HepG2 (cell line): ENCODE results near the gene ZFPM1. TPM values are rescaled to one million over a fixed set of nuclear protein-coding genes. Genes with fewer than 3 reads are reported as not detected.

Source experiments
- ATAC-seq: fragments of 200-7000 bp; cut with Tn5 transposase; 3 replicates; pipeline ENCODE4 v1.9.1; 2020; ENCODE audit warnings: mild to moderate bottlenecking, moderate library complexity
- BruUV-seq: library from RNA; stranded (reverse); fragments of 400-500 nt; replicated peaks from 2 replicates; lab custom pipeline; 2021; lab: Mats Ljungman, UMichigan
- CTCF ChIA-PET: fragments of 300-600 bp; formaldehyde crosslinking; extraction: SDS; loops from one replicate; lab custom pipeline; 2021; ENCODE audit warnings: low total read pairs, inconsistent platforms, low intra/inter-chr PET ratio; lab: Yijun Ruan, JAX
- POLR2A ChIA-PET: fragments of 350-600 bp; sonication (Branson Sonifier 250); formaldehyde crosslinking; loops from one replicate; lab custom pipeline; 2020; ENCODE audit warnings: antibody characterized with exemption, inconsistent platforms; lab: Yijun Ruan, JAX
- DNase-seq: peaks from one replicate; pipeline ENCODE4 v3.0.0-alpha.2; 2015; ENCODE audit warnings: low spot score
- FAIRE-seq: peaks from 3 replicates; lab custom pipeline; 2011; peaks lifted over from hg19 to GRCh38; lab: Jason Lieb, UNC
- H2AFZ ChIP-seq: one replicate; pipeline ENCODE4 v1.6.1; 2011; ENCODE audit warnings: low read length, inconsistent platforms
- H3K27ac ChIP-seq: fragments of 300-600 bp; 3 replicates; pipeline ENCODE4 v1.8.0; 2011; ENCODE audit warnings: mixed run types, mild to moderate bottlenecking, mixed read lengths, low read length, inconsistent platforms; ENCODE audit not compliant: insufficient read depth; ENCODE audit errors: extremely low read length
- H3K27me3 ChIP-seq, 2 experiments: fragments of 200-600 bp in 1 of 2; 2 replicates in 1 of 2; 3 replicates in 1 of 2; pipeline versions ENCODE4 v1.6.0 to v1.8.0; 2011; ENCODE audit warnings: low read length in 2 of 2, mild to moderate bottlenecking in 2 of 2, moderate library complexity in 2 of 2, inconsistent platforms in 1 of 2; ENCODE audit not compliant: insufficient read depth in 2 of 2, control insufficient read depth in 1 of 2
- H3K36me3 ChIP-seq, 2 experiments: fragments of 200-600 bp in 1 of 2; replicated peaks in 1 of 2; 2 replicates in 1 of 2; 3 replicates in 1 of 2; pipeline versions ENCODE4 v1.5.1 to v1.8.0; 2011; ENCODE audit warnings: low read length in 2 of 2, inconsistent platforms in 1 of 2; ENCODE audit not compliant: insufficient read depth in 2 of 2, control insufficient read depth in 1 of 2
- H3K4me1 ChIP-seq: 2 replicates; pipeline ENCODE4 v1.5.1; 2012; ENCODE audit warnings: low read length, inconsistent platforms; ENCODE audit not compliant: insufficient read depth
- H3K4me2 ChIP-seq: 2 replicates; pipeline ENCODE4 v1.6.0; 2011; ENCODE audit warnings: low read depth, low read length, inconsistent platforms
- H3K4me3 ChIP-seq, 3 experiments: fragments of 200-600 bp in 1 of 3; sonication (generic), shearing (Covaris generic) in 1 of 3; replicated peaks in 1 of 3; 2 replicates each; pipeline ENCODE4 v1.5.1; 2011 to 2016; ENCODE audit warnings: low read length in 3 of 3, inconsistent platforms in 2 of 3, low read depth in 2 of 3, mild to moderate bottlenecking in 2 of 3, control low read depth in 1 of 3, mixed read lengths in 1 of 3; ENCODE audit not compliant: insufficient read depth in 1 of 3
- H3K79me2 ChIP-seq: one replicate; pipeline ENCODE4 v1.6.1; 2011; ENCODE audit warnings: low read length, inconsistent platforms; ENCODE audit not compliant: insufficient read depth
- H3K9ac ChIP-seq: 2 replicates; pipeline ENCODE4 v1.6.0; 2011; ENCODE audit warnings: mild to moderate bottlenecking, low read depth, low read length, inconsistent platforms; ENCODE audit not compliant: insufficient read depth
- H3K9me3 ChIP-seq: 2 replicates; pipeline ENCODE4 v1.5.1; 2012; ENCODE audit warnings: mild to moderate bottlenecking, low read length
- H4K20me1 ChIP-seq: 2 replicates; pipeline ENCODE4 v1.6.0; 2011; ENCODE audit warnings: inconsistent platforms, mild to moderate bottlenecking, low read length, moderate library complexity; ENCODE audit not compliant: insufficient read depth
- AHDC1 ChIP-seq: sonication (generic); formaldehyde crosslinking; IDR thresholded peaks from 2 replicates; pipeline ENCODE4 v1.5.1; 2020; ENCODE audit warnings: mild to moderate bottlenecking, missing genetic modification reagents, borderline replicate concordance
- CCDC6 ChIP-seq: sonication (generic); formaldehyde crosslinking; IDR thresholded peaks from 2 replicates; pipeline ENCODE4 v1.8.1; 2022; ENCODE audit warnings: mild to moderate bottlenecking, missing genetic modification reagents, moderate library complexity
- CREB1 ChIP-seq, 2 experiments: fragments of 450-650 bp in 1 of 2; IDR thresholded peaks; 2 replicates each; pipeline ENCODE4 v1.6.1; 2016 to 2017; ENCODE audit warnings: control low read depth in 1 of 2, mild to moderate bottlenecking in 1 of 2, missing compliant biosample characterization in 1 of 2, missing genetic modification characterization in 1 of 2
- ELF3 ChIP-seq: IDR thresholded peaks from 2 replicates; pipeline ENCODE4 v1.6.1; 2016; ENCODE audit warnings: missing genetic modification reagents, missing compliant biosample characterization
- HNRNPL ChIP-seq: fragments of 200-400 bp; formaldehyde crosslinking; IDR thresholded peaks from 2 replicates; pipeline ENCODE4 v1.6.1; 2017; ENCODE audit warnings: mild to moderate bottlenecking, low read depth, low read length
- KAT7 ChIP-seq: IDR thresholded peaks from 2 replicates; pipeline ENCODE4 v1.6.1; 2018; ENCODE audit warnings: borderline replicate concordance, missing compliant biosample characterization
- MZF1 ChIP-seq: sonication (generic); formaldehyde crosslinking; IDR thresholded peaks from 2 replicates; pipeline ENCODE4 v1.8.1; 2023; ENCODE audit warnings: mild to moderate bottlenecking, missing genetic modification reagents, borderline replicate concordance
- PBX3 ChIP-seq: sonication (generic); formaldehyde crosslinking; IDR thresholded peaks from 2 replicates; pipeline ENCODE4 v1.8.1; 2023; ENCODE audit warnings: missing genetic modification reagents, inconsistent platforms, borderline replicate concordance
- POLR2A ChIP-seq, 2 experiments: IDR thresholded peaks; 2 replicates each; pipeline ENCODE4 v1.6.1; 2011; ENCODE audit warnings: low read depth in 2 of 2, low read length in 2 of 2, mild to moderate bottlenecking in 1 of 2, moderate library complexity in 1 of 2; ENCODE audit not compliant: insufficient read depth in 1 of 2
- SMARCC2 ChIP-seq: fragments of 450-650 bp; IDR thresholded peaks from 2 replicates; pipeline ENCODE4 v1.6.1; 2017; ENCODE audit warnings: antibody characterized with exemption, mild to moderate bottlenecking
- ZNF496 ChIP-seq: sonication (generic); formaldehyde crosslinking; IDR thresholded peaks from 2 replicates; pipeline ENCODE4 v1.8.1; 2023; ENCODE audit warnings: mild to moderate bottlenecking, moderate library complexity, missing genetic modification reagents; ENCODE audit not compliant: insufficient replicate concordance
- ZNF546 ChIP-seq: sonication (generic); formaldehyde crosslinking; conservative IDR thresholded peaks from 2 replicates; pipeline ENCODE4 v1.8.1; 2023; ENCODE audit warnings: mild to moderate bottlenecking, missing genetic modification reagents
- WGBS: methylation state at CpG from one replicate; pipeline ENCODE4 v1.1.6; 2017; ENCODE audit warnings: low lambda C conversion rate; 5-methylcytosine and 5-hydroxymethylcytosine counted together
- in situ Hi-C: cut with HindIII; loops from 2 replicates; pipeline ENCODE4 v1.10.0; 2017; ENCODE audit warnings: low pct_unique_long_range_greater_than_20kb; ENCODE audit not compliant: extremely low pct_ligation_motif_present
- intact Hi-C: fragments of 100-400 bp; cut with micrococcal nuclease; formaldehyde crosslinking; loops from one replicate; pipeline ENCODE4 v1.10.0; 2022; ENCODE audit not compliant: unreplicated experiment
- polyA plus RNA-seq, 8 experiments: library from polyadenylated mRNA; depleted of rRNA in 3 of 8; stranded (reverse) in 7 of 8; unstranded in 1 of 8; fragments of >200 nt; fragmentation: Illumina TruSeq in 4 of 8; extraction: Trizol in 4 of 8; gene quantifications; 2 replicates each; pipeline versions ENCODE4 v1.2.1 to v1.2.3, GENCODE V29; 2011 to 2016; ENCODE audit warnings: low read depth in 4 of 8, missing spikeins in 1 of 8, mixed read lengths in 1 of 8; ENCODE audit not compliant: insufficient read depth in 1 of 8
- total RNA-seq, 5 experiments: library from RNA; depleted of rRNA; stranded (reverse); fragments of >200 nt; fragmentation: Illumina TruSeq; extraction: Trizol; gene quantifications; 2 replicates each; pipeline ENCODE4 v1.2.3, GENCODE V29; 2016; ENCODE audit warnings: low read depth in 1 of 5
- TF ChIP-seq, protein P1 (sequence below): sonication (generic); formaldehyde crosslinking; conservative IDR thresholded peaks from 2 replicates; pipeline ENCODE4 v1.4.0; 2020; ENCODE audit warnings: mild to moderate bottlenecking, missing genetic modification reagents, moderate library complexity

Gene ZFPM1
- total and polyA plus RNA-seq, 2 of the 13 experiments (the other 11 are each of a cell fraction or from before 2014, with no cell fraction given), result 1.3 to 3.8 TPM

DNA sequence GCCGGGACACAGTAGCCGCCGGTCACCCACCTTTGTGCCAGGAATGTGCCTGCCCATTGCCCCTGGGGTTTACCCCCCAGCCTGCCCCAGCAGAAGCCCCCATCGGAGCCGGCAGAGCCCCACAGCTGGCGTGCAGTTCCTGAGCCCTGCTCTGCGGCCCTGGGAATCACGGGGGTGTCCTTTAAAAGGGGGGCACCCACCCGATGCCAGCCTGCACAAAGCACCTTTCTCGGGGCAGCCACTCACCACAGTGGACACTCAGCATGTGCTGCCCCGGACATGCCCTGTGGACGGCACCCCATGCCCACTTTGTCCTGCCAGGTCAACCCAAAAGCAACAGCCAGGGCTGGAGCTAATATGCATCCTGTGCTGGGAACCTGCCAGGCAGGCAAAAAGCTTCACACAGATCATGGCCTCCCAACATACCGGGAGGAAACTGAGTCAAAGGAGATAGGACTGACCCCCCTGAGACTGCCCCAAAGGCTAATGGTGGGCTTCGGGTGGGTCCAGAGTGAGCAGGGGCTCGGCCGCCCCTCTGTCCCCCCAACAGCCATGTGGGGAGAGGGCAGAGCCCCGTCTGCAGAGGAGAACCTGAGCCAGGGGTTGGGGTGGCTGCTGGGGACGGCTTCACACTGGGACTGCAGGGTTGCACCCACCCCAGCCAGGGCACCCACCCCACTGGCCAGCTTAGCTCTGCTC, 71.3 kb downstream of the ZFPM1 start:
- Histone ChIP-seq H3K9me3 (no peaks in the 10 kb centered on the region), H3K9ac (no peak overlapping the region), H3K4me2 (no peak overlapping the region), H3K27me3 (no peaks in the 10 kb centered on the region), H3K27ac (no peak overlapping the region), H2AFZ (no peak overlapping the region), H3K4me3 (no peak overlapping the region), H3K79me2 (peaks cover 2% of the 10 kb centered on the region), H3K4me1 (peaks cover 26% of the 10 kb centered on the region), H3K36me3 (peaks cover 23 to 25% of the 10 kb centered on the region in 2 experiments; a peak in 4 of 5 replicates), H4K20me1 (no peaks in the 10 kb centered on the region)
- ChIA-PET POLR2A (interaction anchor here (1.0 kb wide), 2 partner anchors 20 to 36 kb away, joined by 3 to 4 read pairs; no protein-coding TSS in a partner anchor), CTCF (interaction anchor here (4.3 kb wide), 1 partner anchor 81 kb away, joined by 88 read pairs; no protein-coding TSS in a partner anchor)
- no TSS peak for BruUV-seq
- intact Hi-C loops, result no loop called here
- 93% methylated on average over 11 of the region's 18 CpGs for WGBS
- in situ Hi-C loops, result no loop called here
- ATAC-seq (no peak), DNase-seq (no peak), FAIRE-seq (no peak)
- peak; percentile 67; the same call in 1 of the 2 replicates for TF ChIP-seq HNRNPL
- no peak for TF ChIP-seq CCDC6 (CRISPR knock-in tag)
- no peak for TF ChIP-seq MZF1 (CRISPR knock-in tag)
- no peak for TF ChIP-seq AHDC1
- no peak for TF ChIP-seq SMARCC2
- 0 out of 4 replicates have a peak, but pooled peaks of 1 of the 2 experiments have one; percentile 1 for TF ChIP-seq POLR2A (IDR thresholded peaks at IDR 0.05; ENCODE audit: insufficient read depth in 1 of 2, low read depth in 2 of 2, low read length in 2 of 2)
- no peak for TF ChIP-seq KAT7 (CRISPR knock-in tag)
- TF ChIP-seq ELF3, result no peak
- TF ChIP-seq, protein P1, sequence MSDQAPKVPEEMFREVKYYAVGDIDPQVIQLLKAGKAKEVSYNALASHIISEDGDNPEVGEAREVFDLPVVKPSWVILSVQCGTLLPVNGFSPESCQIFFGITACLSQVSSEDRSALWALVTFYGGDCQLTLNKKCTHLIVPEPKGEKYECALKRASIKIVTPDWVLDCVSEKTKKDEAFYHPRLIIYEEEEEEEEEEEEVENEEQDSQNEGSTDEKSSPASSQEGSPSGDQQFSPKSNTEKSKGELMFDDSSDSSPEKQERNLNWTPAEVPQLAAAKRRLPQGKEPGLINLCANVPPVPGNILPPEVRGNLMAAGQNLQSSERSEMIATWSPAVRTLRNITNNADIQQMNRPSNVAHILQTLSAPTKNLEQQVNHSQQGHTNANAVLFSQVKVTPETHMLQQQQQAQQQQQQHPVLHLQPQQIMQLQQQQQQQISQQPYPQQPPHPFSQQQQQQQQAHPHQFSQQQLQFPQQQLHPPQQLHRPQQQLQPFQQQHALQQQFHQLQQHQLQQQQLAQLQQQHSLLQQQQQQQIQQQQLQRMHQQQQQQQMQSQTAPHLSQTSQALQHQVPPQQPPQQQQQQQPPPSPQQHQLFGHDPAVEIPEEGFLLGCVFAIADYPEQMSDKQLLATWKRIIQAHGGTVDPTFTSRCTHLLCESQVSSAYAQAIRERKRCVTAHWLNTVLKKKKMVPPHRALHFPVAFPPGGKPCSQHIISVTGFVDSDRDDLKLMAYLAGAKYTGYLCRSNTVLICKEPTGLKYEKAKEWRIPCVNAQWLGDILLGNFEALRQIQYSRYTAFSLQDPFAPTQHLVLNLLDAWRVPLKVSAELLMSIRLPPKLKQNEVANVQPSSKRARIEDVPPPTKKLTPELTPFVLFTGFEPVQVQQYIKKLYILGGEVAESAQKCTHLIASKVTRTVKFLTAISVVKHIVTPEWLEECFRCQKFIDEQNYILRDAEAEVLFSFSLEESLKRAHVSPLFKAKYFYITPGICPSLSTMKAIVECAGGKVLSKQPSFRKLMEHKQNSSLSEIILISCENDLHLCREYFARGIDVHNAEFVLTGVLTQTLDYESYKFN (CRISPR knock-in tag), result no peak
- no peak for TF ChIP-seq ZNF546 (CRISPR knock-in tag)
- TF ChIP-seq CREB1 (IDR thresholded peaks at IDR 0.05), result no peak
- TF ChIP-seq CREB1 (CRISPR knock-in tag; IDR thresholded peaks at IDR 0.05), result no peak
- no peak for TF ChIP-seq ZNF496 (CRISPR knock-in tag)
- TF ChIP-seq PBX3 (CRISPR knock-in tag), result no peak
